GM23338 (cell line): Measurements from ENCODE around the gene CDK17.

Experiments
- EZH2 ChIP-seq: fragments of 200-600 bp; sonication (generic); IDR thresholded peaks from one replicate; pipeline ENCODE4 v1.8.0; 2017; ENCODE audit warnings: antibody characterized with exemption, mild to moderate bottlenecking, low read depth; ENCODE audit not compliant: unreplicated experiment
- EZH2phosphoT487 ChIP-seq: fragments of 200-600 bp; sonication (generic); IDR thresholded peaks from one replicate; pipeline ENCODE4 v1.8.1; 2018; ENCODE audit warnings: antibody characterized with exemption; ENCODE audit not compliant: unreplicated experiment
- POLR2AphosphoS5 ChIP-seq: IDR thresholded peaks from 2 replicates; pipeline ENCODE4 v1.6.1; 2016; ENCODE audit warnings: antibody characterized with exemption, low read depth
- REST ChIP-seq: IDR thresholded peaks from one replicate; pipeline ENCODE4 v1.6.1; 2018; ENCODE audit warnings: antibody characterized with exemption; ENCODE audit not compliant: unreplicated experiment
- TF ChIP-seq, protein P1 (sequence below), 2 experiments: fragments of 200-600 bp in 1 of 2; sonication (generic) in 1 of 2; conservative IDR thresholded peaks; 2 replicates each; pipeline versions ENCODE4 v1.5.1 to v1.6.1; 2016 to 2017; ENCODE audit warnings: antibody characterized with exemption in 2 of 2, low read depth in 2 of 2, mild to moderate bottlenecking in 2 of 2, moderate library complexity in 1 of 2

DNA sequence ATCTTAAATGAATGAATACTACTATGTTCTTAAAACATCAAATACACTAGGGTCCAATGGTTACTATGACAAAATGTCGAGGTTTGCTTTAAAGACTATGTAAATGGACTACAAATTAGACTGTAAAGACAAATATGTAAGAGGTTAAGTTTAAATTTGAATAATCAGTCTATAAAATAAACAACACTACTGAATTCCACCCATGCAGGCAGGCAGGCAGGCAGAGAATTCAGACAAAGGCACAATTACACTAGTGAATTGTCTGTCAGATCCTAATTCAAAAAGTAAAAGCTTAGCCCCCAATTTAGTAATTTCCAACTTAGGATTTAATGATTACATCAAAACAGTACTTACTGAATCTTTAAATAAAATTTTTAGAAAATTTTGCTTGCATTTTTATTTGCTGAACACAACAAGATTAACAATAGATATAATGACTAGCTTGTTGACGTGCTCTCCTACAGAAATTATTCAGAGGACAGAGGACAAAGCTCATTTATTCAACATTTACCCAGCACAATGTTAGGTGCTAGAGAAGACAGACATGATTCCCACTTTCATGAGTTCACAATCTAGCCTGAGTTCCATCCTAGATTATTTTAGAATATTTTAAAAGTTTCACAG lies 97.4 kb downstream of the CDK17 start:
- TF ChIP-seq, protein P1, sequence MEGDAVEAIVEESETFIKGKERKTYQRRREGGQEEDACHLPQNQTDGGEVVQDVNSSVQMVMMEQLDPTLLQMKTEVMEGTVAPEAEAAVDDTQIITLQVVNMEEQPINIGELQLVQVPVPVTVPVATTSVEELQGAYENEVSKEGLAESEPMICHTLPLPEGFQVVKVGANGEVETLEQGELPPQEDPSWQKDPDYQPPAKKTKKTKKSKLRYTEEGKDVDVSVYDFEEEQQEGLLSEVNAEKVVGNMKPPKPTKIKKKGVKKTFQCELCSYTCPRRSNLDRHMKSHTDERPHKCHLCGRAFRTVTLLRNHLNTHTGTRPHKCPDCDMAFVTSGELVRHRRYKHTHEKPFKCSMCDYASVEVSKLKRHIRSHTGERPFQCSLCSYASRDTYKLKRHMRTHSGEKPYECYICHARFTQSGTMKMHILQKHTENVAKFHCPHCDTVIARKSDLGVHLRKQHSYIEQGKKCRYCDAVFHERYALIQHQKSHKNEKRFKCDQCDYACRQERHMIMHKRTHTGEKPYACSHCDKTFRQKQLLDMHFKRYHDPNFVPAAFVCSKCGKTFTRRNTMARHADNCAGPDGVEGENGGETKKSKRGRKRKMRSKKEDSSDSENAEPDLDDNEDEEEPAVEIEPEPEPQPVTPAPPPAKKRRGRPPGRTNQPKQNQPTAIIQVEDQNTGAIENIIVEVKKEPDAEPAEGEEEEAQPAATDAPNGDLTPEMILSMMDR (conservative IDR thresholded peaks at IDR 0.05; ENCODE audit: low read depth in 2 of 2), result no peak
- TF ChIP-seq EZH2 (no peak), POLR2AphosphoS5 (no peak), REST (no peak), EZH2phosphoT487 (no peak)
